ENCODE results near the gene PTGDR2. TPM values are rescaled to one million over a fixed set of nuclear protein-coding genes. Genes with fewer than 3 reads are reported as not detected.

The PTGDR2 gene
- total and polyA plus RNA-seq, 2 experiments from 2014 or later = 0.07 to 0.09 TPM

DNA sequence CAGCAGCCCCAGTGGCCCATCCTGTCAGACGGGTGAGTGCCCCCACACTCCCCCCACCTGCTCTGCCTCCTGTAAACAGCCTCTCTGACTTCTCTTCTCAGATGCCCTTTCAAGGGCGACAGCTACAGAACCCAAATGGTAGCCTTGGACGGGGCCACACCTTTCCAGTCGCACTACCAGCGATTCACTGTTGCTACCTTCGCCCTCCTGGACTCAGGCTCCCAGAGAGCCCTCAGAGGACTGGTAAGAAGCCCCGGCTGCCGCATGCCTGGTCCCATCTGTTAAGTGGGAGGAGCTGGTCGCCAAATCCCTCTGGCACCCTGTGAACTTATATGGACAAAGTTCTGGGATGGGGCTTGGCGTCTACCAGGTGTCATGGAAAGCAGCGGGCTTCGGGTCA is 17.8 kb upstream of the PTGDR2 start:
- Histone ChIP-seq H3K36me3 (no peaks in the 10 kb centered on the region), H3K4me3 (no peak overlapping the region), H3K27ac (no peak overlapping the region), H3K27me3 (no peaks in the 10 kb centered on the region), H3K4me1 (ENCODE audit: low read depth) (no peaks in the 10 kb centered on the region), H3K9me3 (ENCODE audit: low read depth) (no peaks in the 10 kb centered on the region)
- TF ChIP-seq, protein P1, sequence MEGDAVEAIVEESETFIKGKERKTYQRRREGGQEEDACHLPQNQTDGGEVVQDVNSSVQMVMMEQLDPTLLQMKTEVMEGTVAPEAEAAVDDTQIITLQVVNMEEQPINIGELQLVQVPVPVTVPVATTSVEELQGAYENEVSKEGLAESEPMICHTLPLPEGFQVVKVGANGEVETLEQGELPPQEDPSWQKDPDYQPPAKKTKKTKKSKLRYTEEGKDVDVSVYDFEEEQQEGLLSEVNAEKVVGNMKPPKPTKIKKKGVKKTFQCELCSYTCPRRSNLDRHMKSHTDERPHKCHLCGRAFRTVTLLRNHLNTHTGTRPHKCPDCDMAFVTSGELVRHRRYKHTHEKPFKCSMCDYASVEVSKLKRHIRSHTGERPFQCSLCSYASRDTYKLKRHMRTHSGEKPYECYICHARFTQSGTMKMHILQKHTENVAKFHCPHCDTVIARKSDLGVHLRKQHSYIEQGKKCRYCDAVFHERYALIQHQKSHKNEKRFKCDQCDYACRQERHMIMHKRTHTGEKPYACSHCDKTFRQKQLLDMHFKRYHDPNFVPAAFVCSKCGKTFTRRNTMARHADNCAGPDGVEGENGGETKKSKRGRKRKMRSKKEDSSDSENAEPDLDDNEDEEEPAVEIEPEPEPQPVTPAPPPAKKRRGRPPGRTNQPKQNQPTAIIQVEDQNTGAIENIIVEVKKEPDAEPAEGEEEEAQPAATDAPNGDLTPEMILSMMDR (IDR thresholded peaks at IDR 0.05; ENCODE audit: low read depth, low read length) = no peak
- no peak for DNase-seq (ENCODE audit: low read depth in 1 of 2, low spot score in 1 of 2)

DNA sequence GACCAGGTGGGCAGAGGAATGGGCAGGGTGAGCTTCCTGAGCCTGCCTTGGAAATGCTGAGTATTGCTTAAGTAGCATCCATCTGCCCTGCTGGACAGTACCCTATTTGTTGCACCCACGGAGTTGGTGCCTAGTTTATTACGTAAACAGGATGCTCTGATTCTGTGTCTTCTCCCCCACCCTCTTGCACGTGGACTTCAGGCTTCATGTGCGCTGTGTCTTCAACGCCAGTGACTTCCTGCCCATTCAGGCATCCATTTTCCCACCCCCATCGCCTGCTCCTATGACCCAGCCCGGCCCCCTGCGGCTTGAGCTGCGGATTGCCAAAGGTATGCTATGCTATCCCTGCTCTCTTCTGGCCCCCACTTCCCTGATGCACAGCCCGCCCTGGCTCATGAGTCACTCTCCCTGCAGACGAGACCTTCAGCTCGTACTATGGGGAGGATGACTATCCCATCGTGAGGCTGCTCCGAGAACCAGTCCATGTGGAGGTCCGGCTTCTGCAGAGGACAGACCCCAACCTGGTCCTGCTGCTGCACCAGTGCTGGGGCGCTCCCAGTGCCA is 17.3 kb upstream of the PTGDR2 start:
- Histone ChIP-seq H3K4me1 (ENCODE audit: low read depth) (no peaks in the 10 kb centered on the region), H3K4me3 (no peak overlapping the region), H3K9me3 (ENCODE audit: low read depth) (no peaks in the 10 kb centered on the region), H3K27ac (no peak overlapping the region), H3K27me3 (no peaks in the 10 kb centered on the region), H3K36me3 (no peaks in the 10 kb centered on the region)
- TF ChIP-seq, protein P1 (IDR thresholded peaks at IDR 0.05; ENCODE audit: low read depth, low read length) = no peak
- peak in 1 of 2 donors; percentile 96 for DNase-seq (ENCODE audit: low read depth in 1 of 2, low spot score in 1 of 2)

DNA sequence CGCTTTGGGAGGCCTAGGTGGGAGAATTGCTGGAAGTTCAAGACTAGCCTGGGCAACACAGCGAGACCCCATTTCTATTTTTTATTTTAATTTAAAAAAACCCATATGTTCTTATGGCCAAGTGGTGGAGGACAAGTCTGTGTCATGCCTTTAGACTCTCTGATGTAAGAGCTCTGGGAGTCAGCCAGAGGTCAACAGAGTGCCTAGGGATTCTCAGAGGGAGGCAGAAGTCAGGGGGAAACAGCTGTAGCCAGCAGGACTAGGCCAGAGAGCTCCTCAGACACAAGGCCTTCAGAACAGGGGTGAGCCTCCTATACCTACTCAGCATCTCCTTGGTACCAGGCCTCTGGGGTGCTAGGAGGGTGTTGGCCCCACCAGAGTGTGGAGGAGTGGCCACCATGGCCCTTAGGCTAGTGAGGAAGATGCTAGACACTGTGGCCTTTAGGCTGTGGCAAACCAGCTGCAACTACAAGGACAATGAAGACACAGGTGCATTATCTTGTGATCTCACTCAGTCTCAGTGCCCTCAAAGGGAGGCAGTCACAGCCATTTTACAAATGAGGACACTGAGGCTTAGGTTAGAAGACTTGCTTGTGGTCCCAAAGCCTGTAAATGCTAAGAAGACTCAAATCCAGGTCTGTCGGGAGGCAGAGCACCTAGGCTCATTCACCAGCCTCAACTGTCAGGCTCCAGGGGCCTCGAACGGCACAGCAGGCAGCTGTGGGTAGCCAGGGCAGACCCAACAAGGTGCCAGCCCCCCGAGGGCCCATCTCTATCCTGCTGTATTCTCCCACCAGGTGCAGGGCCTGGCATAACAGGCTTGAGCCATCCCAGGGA is 16.6 kb upstream of the PTGDR2 start:
- Histone ChIP-seq H3K27ac (no peak overlapping the region), H3K9me3 (ENCODE audit: low read depth) (no peaks in the 10 kb centered on the region), H3K27me3 (no peaks in the 10 kb centered on the region), H3K4me3 (no peak overlapping the region), H3K4me1 (ENCODE audit: low read depth) (no peaks in the 10 kb centered on the region), H3K36me3 (no peaks in the 10 kb centered on the region)
- TF ChIP-seq, protein P1 (IDR thresholded peaks at IDR 0.05; ENCODE audit: low read depth, low read length) = no peak
- DNase-seq (ENCODE audit: low read depth in 1 of 2, low spot score in 1 of 2) = peak in 1 of 2 donors; percentile 91

DNA sequence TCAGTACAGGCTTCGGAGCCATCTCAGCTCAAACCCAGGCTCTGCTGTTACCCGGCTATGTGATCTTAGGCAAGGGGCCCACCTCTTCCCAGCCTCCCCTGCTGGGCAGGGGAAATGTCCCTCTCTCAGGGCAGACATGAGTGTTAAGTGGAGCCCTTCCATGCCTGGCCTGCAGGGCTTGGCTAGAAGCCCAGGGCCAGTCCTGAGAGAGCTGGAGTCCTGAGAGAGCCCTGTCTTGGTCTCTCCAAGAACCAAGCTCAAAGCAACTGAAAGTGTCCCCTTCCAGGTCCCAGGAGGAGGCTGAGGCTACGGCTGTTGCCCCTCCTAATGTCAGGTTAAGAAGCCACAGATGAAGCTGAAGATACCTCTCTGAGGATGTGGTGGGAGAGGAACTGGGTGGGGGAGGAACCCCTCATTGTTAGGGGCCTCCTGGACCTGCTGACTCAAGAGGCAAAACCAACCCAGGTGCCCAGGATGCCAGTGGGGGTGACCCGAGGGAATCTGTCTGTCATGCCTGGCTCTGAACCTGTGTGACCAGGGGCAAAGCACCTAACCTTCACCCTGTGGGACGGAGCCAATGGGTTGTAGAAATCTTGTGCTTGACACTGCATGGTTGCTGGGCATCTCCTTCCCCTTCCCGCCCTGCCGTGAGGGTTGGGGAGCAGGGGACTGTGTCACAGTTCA is 15.8 kb upstream of the PTGDR2 start:
- no peaks in the 10 kb centered on the region for H3K36me3 ChIP-seq
- TF ChIP-seq, protein P1 (IDR thresholded peaks at IDR 0.05; ENCODE audit: low read depth, low read length) = peak; percentile 37
- no peak overlapping the region for H3K4me3 ChIP-seq
- H3K27me3 ChIP-seq = no peaks in the 10 kb centered on the region
- no peaks in the 10 kb centered on the region for H3K9me3 ChIP-seq (ENCODE audit: low read depth)
- no peaks in the 10 kb centered on the region for H3K4me1 ChIP-seq (ENCODE audit: low read depth)
- no peak overlapping the region for H3K27ac ChIP-seq
- peak; percentile 40 to 74 for DNase-seq (ENCODE audit: low read depth in 1 of 2, low spot score in 1 of 2)

DNA sequence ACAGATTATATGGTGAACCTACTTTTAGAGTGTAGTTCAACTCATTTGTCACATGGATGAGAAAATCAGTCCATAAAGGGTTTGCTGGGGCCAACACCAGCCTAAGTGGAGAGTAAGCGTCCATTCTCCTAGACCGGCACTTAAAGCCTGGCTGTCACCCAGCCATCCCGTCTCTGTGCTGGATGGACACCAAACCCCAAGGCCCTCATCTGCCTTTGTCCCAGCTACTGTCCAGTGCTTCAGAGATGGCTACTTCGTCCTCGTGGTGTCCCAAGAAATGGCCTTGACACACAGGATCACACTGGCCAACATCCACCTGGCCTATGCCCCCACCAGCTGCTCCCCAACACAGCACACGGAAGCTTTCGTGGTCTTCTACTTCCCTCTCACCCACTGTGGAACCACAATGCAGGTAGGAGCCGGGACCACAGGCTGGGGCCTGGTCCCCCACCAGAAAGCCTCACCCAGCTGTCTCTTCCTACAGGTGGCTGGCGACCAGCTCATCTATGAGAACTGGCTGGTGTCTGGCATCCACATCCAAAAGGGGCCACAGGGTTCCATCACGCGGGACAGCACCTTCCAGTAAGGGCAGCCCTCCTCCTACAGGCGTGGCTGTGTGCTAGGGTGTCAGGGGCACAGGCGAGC is 15.1 kb upstream of the PTGDR2 start:
- TF ChIP-seq, protein P1 (IDR thresholded peaks at IDR 0.05; ENCODE audit: low read depth, low read length) = no peak
- H3K9me3 ChIP-seq (ENCODE audit: low read depth) = no peaks in the 10 kb centered on the region
- H3K27ac ChIP-seq = no peak overlapping the region
- H3K4me3 ChIP-seq = no peak overlapping the region
- no peak for DNase-seq (ENCODE audit: low read depth in 1 of 2, low spot score in 1 of 2)
- H3K27me3 ChIP-seq = no peaks in the 10 kb centered on the region
- no peaks in the 10 kb centered on the region for H3K4me1 ChIP-seq (ENCODE audit: low read depth)
- H3K36me3 ChIP-seq = no peaks in the 10 kb centered on the region

Measured in cardiac muscle cell (in vitro differentiated cells and primary cell).